SK-N-MC (cell line): ENCODE results near the gene MCRS1.
"Not testable (repeated sequence)": the region's sequence is repeated elsewhere in the genome, so short reads cannot be mapped to it uniquely, and the experiment has no call there.

Experiments
- EZH2 ChIP-seq: fragments of 200-600 bp; sonication (generic); IDR thresholded peaks from one replicate; pipeline ENCODE4 v1.6.1; 2017; ENCODE audit warnings: antibody characterized with exemption
- FOXP2 ChIP-seq: optimal IDR thresholded peaks from 2 replicates; pipeline ENCODE3; 2011; ENCODE audit warnings: mild to moderate bottlenecking, moderate library complexity; ENCODE audit not compliant: insufficient read depth; ENCODE audit errors: extremely low read length, control extremely low read depth
- POLR2AphosphoS5 ChIP-seq: IDR thresholded peaks from 2 replicates; pipeline ENCODE4 v1.6.1; 2012; ENCODE audit warnings: mild to moderate bottlenecking, low read depth, low read length, borderline replicate concordance

DNA sequence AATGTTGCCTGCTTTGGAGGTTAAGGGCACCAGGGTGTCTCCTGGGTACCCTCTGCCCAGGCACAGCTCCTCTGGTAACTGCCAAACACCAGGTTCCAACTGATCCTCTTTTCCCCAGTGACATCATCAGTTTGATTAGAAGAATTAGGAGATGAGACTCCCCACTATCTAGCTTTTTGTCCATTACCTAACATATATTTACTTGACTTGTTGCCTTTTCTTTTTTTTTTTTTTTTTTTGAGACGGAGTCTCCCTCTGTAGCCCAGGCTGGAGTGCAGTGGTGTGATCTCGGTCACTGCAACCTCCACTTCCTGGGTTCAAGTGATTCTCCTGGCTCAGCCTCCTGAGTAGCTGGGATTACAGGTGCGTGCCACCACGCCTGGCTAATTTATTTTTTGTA, 37.6 kb upstream of the MCRS1 start, which contains the start of gene FAM186B:
- TF ChIP-seq POLR2AphosphoS5, EZH2, FOXP2: not testable (repeated sequence)
